ENCODE measurements around the gene EFTUD2.

EFTUD2 gene

DNA sequence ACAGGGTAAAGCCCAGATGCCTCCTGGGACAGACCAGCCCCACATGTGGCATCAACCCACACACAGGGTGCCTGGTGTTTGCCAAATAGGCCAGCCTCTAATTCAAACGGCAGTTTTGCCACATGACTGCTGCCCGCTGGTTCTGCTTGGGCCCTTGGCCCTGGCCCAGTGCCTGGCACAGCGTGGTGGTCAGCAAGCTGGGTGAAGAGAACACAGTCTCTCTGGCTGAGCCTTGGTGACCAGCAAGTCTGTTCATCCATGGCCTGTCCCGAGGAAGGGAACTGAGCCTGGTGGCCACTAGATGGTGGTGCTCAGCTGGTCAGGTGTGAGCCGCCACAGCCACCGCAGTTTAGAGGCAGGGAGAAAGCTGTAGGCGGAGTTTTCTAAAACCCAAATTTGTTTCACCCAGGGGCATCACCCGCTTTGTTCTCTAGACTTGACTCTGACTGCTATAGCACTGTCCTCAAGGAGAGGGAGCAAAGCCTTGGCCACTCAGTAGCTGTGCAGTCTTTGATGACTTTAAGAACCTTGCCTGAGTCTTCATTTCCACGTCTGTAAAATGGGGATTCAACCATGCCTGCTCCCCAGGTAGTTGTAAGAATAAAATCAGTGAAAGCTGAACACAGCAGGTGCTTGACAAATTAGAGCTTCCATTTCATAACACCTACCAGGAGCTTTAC lies 20.8 kb upstream of the EFTUD2 start:
- peak; percentile 90 for DNase-seq (ENCODE audit: low read depth)
- peak; percentile 92 for TF ChIP-seq CTCF (conservative IDR thresholded peaks at IDR 0.05; ENCODE audit: low read depth, low read length)

GRCh38 chr17:44919411-44919810 lies 20.2 kb upstream of the EFTUD2 start:
- TF ChIP-seq CTCF (conservative IDR thresholded peaks at IDR 0.05; ENCODE audit: low read depth, low read length), result no peak
- H3K4me3 ChIP-seq (ENCODE audit: low read depth, low read length), result no peak overlapping the region
- DNase-seq (ENCODE audit: low read depth), result no peak

More for the DNA sequence above, 20.8 kb upstream of the EFTUD2 start:
- H3K4me3 ChIP-seq (ENCODE audit: low read depth, low read length), result no peak overlapping the region

DNA sequence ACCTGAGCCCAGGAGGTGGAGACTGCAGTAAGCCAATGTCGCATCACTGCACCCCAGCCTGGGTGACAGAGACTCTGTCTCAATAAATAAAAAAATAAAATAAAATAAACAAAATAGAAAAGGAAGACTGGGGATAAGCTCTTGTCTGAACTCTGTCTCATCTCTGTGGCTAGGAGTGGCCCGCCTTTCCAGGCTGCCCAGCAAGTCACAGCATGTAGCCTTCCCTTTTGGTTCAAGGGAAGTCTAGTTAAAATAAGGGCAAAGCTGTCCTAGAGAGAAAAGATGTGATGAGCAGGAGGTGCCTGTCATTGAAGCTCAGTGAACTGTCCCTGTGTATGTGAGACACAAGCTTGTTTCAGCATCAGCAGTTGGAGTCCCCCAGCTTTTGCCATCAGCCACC lies 18.8 kb upstream of the EFTUD2 start:
- no peak for DNase-seq (ENCODE audit: low read depth)
- H3K4me3 ChIP-seq (ENCODE audit: low read depth, low read length), result no peak overlapping the region
- TF ChIP-seq CTCF (conservative IDR thresholded peaks at IDR 0.05; ENCODE audit: low read depth, low read length), result no peak

DNA sequence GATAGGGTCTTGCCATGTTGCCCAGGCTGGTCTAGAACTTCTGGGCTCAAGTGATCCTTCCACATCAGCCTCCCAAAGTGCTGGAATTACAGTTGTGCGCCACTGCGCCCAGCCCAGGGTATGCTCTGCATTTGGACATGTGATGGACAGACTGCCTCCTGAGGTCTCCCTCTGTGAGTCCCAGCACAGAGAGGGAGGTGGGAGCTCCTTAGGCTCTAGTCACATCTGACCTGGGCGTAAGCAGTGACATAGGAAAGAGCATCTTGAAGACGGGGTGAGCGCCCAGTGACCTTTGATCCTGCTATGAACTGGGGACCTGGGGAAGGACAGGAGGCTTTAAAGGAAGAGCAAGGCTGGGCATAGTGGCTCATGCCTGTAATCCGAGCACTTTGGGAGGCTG lies 18.2 kb upstream of the EFTUD2 start:
- DNase-seq (ENCODE audit: low read depth), result no peak
- H3K4me3 ChIP-seq (ENCODE audit: low read depth, low read length), result no peak overlapping the region
- no peak for TF ChIP-seq CTCF (conservative IDR thresholded peaks at IDR 0.05; ENCODE audit: low read depth, low read length)

DNA sequence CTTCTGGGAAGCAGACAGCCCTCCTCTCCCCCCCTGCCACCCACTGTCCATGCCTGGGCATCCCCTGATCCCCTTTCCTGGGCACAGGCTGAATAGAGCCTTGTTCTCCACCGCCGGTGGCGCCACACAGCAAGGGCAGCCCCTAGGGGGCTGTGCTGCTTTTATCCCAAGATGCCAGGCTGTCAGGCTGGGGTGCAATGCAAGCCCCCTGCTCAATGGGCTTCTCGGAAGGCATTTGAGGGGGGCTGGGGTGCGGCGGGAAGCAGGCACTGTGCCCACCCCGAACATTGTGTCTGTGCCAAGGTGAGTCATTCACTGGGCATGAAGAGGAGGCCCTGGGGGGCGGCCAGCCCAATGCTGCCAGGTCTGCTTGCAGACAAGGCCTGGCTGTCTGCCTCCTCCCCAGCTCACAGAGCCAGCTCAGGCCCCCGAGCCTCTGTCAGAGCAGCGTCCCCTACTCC lies 17.6 kb upstream of the EFTUD2 start:
- no peak overlapping the region for H3K4me3 ChIP-seq (ENCODE audit: low read depth, low read length)
- no peak for DNase-seq (ENCODE audit: low read depth)
- TF ChIP-seq CTCF (conservative IDR thresholded peaks at IDR 0.05; ENCODE audit: low read depth, low read length), result no peak

- H3K4me3 ChIP-seq (ENCODE audit: low read depth, low read length), result no peak overlapping the region
- TF ChIP-seq CTCF (conservative IDR thresholded peaks at IDR 0.05; ENCODE audit: low read depth, low read length), result no peak
- no peak for DNase-seq (ENCODE audit: low read depth)
Measured at GRCh38 chr17:44915862-44916780, 16.9 kb upstream of the EFTUD2 start.

Data from choroid plexus epithelial cell (primary cell).